ENCODE results near the gene NEK10. TPM values are rescaled to one million over a fixed set of nuclear protein-coding genes. Genes with fewer than 3 reads are reported as not detected.

The NEK10 gene
- total and polyA plus RNA-seq, 2 of the 4 experiments (the other 2 are of a cell fraction), result 2.2 to 6.6 TPM

DNA sequence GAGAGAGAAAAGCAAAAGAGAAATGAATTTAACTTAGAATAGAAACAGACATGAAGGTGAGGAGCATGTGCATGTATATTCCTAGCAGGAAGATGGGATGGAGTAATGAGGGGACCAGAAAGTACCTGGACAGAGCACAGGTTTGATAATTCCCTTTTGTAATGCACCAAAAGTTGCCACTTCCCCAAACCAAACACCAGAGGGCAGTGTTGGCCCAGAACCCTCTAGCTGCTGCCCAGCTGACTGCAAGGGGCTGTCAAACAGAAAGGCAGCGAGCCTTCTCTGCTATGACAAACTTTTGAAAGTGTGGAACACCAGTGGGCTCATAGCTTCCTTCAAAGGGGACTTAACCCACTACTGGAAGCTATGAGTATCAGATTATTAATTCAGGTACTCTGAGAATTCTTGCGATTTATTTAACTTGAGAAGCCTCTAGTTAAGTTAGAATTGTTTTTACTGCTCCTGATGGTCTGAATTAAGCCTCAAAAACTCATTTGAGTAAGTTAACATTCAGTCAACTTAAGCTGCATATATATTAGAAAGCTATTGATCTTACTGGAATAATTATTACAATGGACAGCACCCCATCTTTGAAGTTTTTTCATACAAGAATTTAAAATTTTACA is 234.9 kb downstream of the NEK10 start (continued):
- TF ChIP-seq RFX5 (IDR thresholded peaks at IDR 0.05; ENCODE audit: low read depth, low read length), result no peak

DNA sequence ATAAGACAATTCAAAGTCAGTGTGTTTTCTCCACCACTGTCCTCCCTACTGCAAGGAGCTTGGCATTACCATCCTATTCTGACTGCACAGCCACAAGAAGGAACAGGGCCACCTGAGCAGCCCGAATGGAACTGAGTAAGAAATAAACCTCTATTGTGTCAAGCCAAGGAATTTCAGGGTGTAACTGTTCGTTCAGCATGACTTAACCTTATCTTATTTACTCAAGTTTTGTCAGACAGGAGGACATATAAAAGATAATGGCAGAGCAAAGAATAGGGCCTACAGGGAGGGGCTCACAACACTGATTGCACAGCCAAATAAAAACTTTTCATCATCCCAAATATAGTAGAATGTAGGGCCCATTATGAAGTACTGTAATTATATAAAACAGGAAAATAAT is 236.1 kb downstream of the NEK10 start:
- Histone ChIP-seq H3K56ac (ENCODE audit: extremely low read depth, insufficient read depth, low read length) (no peak overlapping the region), H3K9ac (ENCODE audit: low read depth, low read length) (no peak overlapping the region), H2BK5ac (ENCODE audit: low read depth, low read length, poor library complexity, severe bottlenecking) (no peak overlapping the region), H3K14ac (replicated peaks; ENCODE audit: low read depth, low read length) (no peak overlapping the region), H2AFZ (replicated peaks; ENCODE audit: low read length, poor library complexity) (no peak overlapping the region), H4K5ac (ENCODE audit: low read depth, low read length) (no peak overlapping the region), H2BK120ac (ENCODE audit: low read depth, low read length) (no peak overlapping the region), H3K4me3 (ENCODE audit: insufficient read depth, low read depth, low read length) (no peak overlapping the region), H4K91ac (ENCODE audit: insufficient read depth, low read depth, low read length) (no peak overlapping the region), H3K9me3 (ENCODE audit: control insufficient read depth, insufficient read depth, low read length) (no peaks in the 10 kb centered on the region), H2AK9ac (replicated peaks; ENCODE audit: low read depth, low read length, poor library complexity) (no peak overlapping the region), H3K79me1 (ENCODE audit: low read depth in 1 of 2, low read length in 2 of 2) (no peaks in the 10 kb centered on the region), H3K9me1 (ENCODE audit: insufficient read depth, low read length) (no peaks in the 10 kb centered on the region), H4K20me1 (ENCODE audit: insufficient read depth, low read length) (no peaks in the 10 kb centered on the region), H2BK15ac (ENCODE audit: low read depth, low read length) (no peak overlapping the region), H3K18ac (ENCODE audit: low read depth, low read length) (no peak overlapping the region), H3K27me3 (ENCODE audit: control insufficient read depth, insufficient read depth, low read length) (no peaks in the 10 kb centered on the region), H3K4me1 (ENCODE audit: control insufficient read depth, insufficient read depth, low read length) (no peaks in the 10 kb centered on the region), H2BK20ac (ENCODE audit: low read depth, low read length) (no peak overlapping the region), H3K36me3 (ENCODE audit: control insufficient read depth, insufficient read depth, low read length) (no peaks in the 10 kb centered on the region), H3K23ac (ENCODE audit: low read depth, low read length) (no peak overlapping the region), H3K27ac (ENCODE audit: insufficient read depth, low read length) (no peak overlapping the region), H4K8ac (ENCODE audit: low read depth in 2 of 2, low read length in 2 of 2) (no peak overlapping the region), H2AK5ac (ENCODE audit: low read depth, low read length) (no peak overlapping the region), H3K4ac (ENCODE audit: low read depth, low read length) (no peak overlapping the region), H3K4me2 (ENCODE audit: low read depth, low read length) (no peak overlapping the region)
- intact Hi-C loops (cut with micrococcal nuclease) (loop anchor here (5.0 kb wide), 1 partner anchor 229 kb away; no protein-coding TSS in a partner anchor), in situ Hi-C loops (cut with MboI; ENCODE audit: low sequenced_read_pairs) (loop anchor here (10.0 kb wide), 4 partner anchors 122 to 552 kb away; partner anchors contain the start of gene NEK10), dilution Hi-C loops (cut with HindIII; ENCODE audit: low sequenced_read_pairs, unreplicated experiment) (no loop called here)
- no TSS peak for BruUV-seq (replicated peaks)
- WGBS, 2 experiments (ENCODE audit: extremely low coverage in 2 of 2, insufficient read length in 1 of 2), result no CpG with 5 or more reads among the region's 2 CpGs
- POLR2A ChIA-PET (ENCODE audit: unreplicated experiment), result no interaction called here
- CTCF ChIA-PET, result interaction anchor here (0.6 to 2.7 kb wide), 3 partner anchors 120 to 152 kb away, joined by 3 to 32 read pairs (median 3); no protein-coding TSS in a partner anchor
- DNase-seq (no peak), ATAC-seq (ENCODE audit: low read depth) (no peak)
- TF ChIP-seq RFX5 (IDR thresholded peaks at IDR 0.05; ENCODE audit: low read depth, low read length) (no peak), MXI1 (IDR thresholded peaks at IDR 0.05; ENCODE audit: borderline replicate concordance, low read depth, low read length) (no peak), CHD1 (IDR thresholded peaks at IDR 0.05; ENCODE audit: low read depth, low read length) (no peak), RCOR1 (IDR thresholded peaks at IDR 0.05; ENCODE audit: insufficient replicate concordance, low read length) (no peak), FOS (IDR thresholded peaks at IDR 0.05; ENCODE audit: low read depth, low read length) (no peak), NFE2L2 (IDR thresholded peaks at IDR 0.05; ENCODE audit: low read depth, low read length) (no peak), BHLHE40 (IDR thresholded peaks at IDR 0.05; ENCODE audit: low read depth, low read length) (no peak), RAD21 (IDR thresholded peaks at IDR 0.05; ENCODE audit: low read length) (no peak), MAZ (IDR thresholded peaks at IDR 0.05; ENCODE audit: borderline replicate concordance, low read depth, low read length) (no peak), POLR2A (IDR thresholded peaks at IDR 0.05; ENCODE audit: low read depth, low read length) (no peak), MAFK (IDR thresholded peaks at IDR 0.05; ENCODE audit: low read depth, low read length) (no peak), CEBPB (IDR thresholded peaks at IDR 0.05; ENCODE audit: low read depth, low read length) (no peak)
- TF ChIP-seq, protein P1, sequence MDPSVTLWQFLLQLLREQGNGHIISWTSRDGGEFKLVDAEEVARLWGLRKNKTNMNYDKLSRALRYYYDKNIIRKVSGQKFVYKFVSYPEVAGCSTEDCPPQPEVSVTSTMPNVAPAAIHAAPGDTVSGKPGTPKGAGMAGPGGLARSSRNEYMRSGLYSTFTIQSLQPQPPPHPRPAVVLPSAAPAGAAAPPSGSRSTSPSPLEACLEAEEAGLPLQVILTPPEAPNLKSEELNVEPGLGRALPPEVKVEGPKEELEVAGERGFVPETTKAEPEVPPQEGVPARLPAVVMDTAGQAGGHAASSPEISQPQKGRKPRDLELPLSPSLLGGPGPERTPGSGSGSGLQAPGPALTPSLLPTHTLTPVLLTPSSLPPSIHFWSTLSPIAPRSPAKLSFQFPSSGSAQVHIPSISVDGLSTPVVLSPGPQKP (IDR thresholded peaks at IDR 0.05; ENCODE audit: borderline replicate concordance, low read depth, low read length), result no peak
- TF ChIP-seq, protein P2, sequence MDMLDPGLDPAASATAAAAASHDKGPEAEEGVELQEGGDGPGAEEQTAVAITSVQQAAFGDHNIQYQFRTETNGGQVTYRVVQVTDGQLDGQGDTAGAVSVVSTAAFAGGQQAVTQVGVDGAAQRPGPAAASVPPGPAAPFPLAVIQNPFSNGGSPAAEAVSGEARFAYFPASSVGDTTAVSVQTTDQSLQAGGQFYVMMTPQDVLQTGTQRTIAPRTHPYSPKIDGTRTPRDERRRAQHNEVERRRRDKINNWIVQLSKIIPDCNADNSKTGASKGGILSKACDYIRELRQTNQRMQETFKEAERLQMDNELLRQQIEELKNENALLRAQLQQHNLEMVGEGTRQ (IDR thresholded peaks at IDR 0.05; ENCODE audit: low read depth, low read length), result no peak
